Hindlimb muscle (tissue), 1 donor: ENCODE measurements around the gene NUP210. TPM values are rescaled to one million over a fixed set of nuclear protein-coding genes. Genes with fewer than 3 reads are reported as not detected.
"Not testable (repeated sequence)": the region's sequence is repeated elsewhere in the genome, so short reads cannot be mapped to it uniquely, and the experiment has no call there.

Experiments
- DNase-seq: peaks from one replicate; pipeline ENCODE4 v3.0.0-alpha.2; 2013
- polyA plus RNA-seq: library from polyadenylated mRNA; unstranded; fragments of 120-200 nt; gene quantifications from one replicate; pipeline ENCODE4 v1.2.1, GENCODE V29; 2013; ENCODE audit not compliant: insufficient read length

The NUP210 gene
- polyA plus RNA-seq, 1 donor: 9.6 TPM

DNA sequence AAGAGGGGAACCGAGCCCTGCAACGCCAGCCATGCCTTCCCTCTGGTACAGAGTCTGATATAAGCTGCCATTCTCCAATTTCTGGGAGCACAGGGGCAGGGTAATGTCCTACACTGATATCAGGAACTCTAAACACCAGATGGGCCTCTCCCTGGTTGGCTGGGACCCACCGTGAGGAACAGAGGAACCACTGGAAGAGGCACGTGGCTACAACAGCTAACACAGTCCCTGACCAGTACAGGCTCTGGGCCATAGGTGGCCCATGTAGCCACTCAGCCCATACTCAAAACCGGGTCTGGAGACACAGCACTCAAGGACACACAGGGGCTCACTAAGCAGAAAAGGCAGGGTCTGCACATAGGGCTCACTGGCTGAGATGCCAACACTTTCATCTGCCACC is 13.9 kb downstream of the NUP210 start:
- DNase-seq: no peak

DNA sequence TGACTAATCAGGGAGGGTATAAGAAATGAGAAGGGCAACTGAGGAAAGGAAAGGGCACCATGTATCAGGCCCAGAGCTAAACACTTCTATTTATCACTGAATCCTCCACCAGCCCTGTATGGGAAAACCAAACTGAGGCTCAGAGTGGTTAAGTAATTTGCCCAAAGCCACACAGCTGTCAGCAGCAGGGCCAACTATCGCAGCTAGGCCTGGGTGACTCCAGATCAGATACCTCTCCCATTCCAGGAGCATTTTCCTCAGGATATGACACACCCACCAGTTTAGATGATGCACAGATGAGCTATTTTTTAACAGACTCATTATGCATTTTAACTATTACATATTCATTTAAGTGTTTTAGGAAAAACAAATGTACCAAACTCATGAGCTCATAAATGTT is 14.5 kb downstream of the NUP210 start:
- no peak for DNase-seq

DNA sequence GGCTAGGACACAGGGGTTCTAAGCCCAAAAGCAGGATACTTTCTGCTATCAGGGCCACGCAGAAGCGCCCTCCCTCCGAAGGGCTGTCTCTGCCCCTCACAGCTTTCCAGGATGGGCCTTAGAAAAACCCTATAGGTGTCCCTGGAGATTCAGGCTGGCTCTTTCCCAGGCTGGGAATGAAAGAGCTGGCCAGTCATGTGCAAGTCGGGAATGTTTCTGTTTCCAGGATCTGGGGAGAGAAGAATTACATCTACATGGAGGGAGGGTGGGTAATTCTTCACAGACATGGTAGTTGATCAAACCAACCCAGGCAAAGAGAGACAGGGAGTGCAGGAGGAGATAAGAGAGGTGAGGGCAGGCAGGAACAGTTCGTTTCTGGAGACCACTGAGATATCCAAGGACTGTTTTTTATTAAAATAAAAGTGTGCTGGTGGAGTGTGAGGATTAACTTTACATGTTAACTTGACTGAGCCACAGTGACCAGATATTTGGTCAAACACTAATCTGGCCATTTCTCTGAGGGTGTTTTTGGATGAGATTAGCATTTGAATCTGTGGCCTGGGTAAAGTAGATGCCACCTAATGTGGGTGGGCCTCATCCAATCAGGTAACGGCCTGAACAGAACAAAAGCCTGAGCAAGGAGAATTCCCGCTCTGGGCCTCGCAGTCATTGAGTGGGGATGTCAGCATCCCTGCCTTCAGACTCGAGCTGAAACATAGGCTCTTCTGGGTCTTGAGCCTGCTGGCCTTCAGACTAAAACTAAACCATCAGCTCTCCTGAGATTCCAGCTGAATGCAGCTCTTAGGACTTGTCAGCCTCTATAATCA is 15.3 kb downstream of the NUP210 start:
- DNase-seq: no peak

DNA sequence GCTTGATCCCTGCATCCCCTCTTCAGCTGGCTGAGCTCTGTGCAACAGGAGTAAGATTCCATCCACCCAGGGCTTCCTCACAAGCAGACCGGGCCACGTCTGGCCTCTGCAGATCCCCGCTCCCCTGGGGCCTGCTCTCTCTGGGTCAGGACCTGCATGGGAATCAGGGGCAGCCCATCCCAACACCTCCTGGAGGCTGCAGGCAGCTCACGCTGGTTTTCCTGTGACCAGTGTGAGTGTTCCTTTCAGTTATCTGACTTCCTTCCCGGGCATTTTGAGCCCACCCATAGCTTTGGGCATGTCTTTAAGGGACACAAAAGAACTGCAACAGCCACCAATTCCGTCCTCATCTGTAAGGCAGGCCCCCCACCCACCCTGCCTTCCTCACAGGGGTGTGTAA is 16.3 kb downstream of the NUP210 start:
- DNase-seq: no peak

DNA sequence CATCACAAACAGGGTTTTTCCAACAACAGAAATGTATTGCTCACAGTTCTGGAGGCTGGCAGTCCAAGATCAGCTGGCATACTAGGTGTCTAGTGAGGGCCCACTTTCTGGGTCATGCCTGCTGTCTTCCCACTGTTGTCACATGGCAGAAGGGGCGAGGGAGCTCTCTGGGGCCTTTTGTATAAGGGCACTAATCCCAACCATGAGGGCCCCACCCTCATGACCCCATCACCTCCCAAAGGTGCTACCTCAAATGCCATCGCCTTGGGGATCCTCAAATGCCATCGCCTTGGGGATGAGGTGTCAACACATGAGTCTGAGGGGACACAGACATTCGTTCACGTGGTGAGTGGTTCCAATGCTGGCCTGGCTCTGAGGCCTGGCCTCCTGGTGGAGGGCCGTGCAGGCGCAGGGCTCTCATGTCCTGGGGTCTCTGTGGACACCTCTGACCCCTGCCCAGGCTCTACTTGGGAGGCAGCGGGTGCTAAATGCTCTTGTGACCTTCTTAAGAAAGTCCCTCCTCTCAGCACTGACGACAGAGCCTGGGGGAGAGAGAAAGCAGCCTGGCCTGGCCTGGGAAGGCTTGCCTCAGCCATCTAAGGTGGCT is 16.8 kb downstream of the NUP210 start:
- no peak for DNase-seq

DNA sequence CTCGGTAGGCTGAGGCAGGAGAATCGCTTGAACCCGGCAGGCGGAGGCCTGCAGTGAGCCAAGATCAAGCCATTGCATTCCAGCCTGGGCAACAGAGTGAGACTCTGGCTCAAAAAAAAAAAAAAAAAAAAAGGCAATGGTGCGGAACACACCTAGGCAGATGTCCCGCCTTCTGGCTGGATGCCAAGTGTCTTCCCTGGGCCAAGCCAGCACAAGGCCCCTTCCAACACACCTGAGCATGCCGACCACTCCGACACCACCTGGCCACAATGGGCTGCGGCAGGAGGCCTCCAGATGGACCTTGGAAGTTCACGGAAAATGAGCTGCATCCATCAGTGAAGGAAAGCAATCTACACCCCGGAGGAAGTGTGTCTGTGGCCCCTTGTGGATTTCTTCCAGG is 19.0 kb downstream of the NUP210 start:
- no peak for DNase-seq

DNA sequence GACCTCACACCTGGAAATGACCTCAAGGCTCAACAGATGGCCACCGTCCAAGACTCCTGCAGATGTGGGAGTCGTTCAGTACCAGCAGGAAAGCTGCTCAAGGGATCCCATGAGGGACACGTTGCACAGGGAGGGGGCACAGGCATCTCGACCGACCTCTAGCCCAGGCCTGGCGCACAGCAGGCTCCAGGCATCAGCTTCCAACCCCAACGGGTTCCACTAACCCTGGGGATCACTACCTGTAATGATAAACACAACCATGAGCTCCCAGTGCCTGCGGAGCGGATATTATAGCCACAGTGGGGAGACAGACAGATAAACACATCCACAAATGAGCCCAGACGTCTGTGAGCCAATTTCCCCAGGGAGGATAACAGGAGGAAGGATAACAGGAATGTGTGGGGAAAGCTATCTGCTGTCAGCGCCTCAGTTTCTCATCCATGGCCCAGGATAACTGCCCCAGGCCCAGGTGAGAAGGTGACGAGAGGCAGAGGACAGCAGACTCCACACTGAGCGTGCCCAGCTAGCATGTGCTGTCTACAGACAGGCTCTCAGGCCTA is 19.9 kb downstream of the NUP210 start:
- no peak for DNase-seq

DNA sequence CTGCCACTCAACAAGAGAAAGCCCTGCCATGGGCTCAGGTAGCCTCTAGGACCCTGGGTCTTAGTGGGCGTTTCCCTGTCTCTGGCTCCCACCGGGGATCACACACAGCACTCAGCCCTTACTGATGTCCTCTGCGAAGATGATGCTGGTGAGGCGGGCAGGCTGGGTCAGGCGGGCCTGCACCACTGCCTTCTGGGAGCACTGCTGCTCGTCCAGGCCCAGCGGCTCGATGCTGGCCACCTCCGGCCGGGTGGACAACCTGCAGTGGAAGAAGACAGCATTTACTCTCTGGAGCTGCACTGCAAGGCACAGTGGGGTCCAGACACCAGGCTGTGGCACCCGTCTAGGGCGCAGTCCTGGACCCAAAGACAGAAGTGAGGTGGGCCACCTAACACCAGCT is 20.5 kb downstream of the NUP210 start:
- no peak for DNase-seq

DNA sequence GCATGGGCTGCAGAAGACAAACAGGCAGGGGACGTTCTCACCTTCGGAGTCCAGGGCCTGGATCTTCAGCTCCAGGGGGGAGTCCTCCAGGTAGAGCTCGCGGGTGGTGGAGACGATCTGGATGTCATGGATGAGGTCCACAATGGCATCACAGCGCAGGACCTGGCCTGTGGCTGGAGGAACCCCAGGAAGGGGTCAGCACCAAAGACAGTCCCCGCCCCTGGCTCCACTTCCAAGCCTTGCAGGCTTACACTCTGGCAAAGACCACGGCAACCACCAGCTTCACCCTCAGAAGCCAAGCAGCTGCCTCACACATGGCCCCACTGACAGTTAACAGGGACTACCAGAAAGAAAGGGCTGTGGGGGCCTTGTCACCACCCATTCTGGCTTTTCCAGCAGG is 22.8 kb downstream of the NUP210 start:
- no peak for DNase-seq

DNA sequence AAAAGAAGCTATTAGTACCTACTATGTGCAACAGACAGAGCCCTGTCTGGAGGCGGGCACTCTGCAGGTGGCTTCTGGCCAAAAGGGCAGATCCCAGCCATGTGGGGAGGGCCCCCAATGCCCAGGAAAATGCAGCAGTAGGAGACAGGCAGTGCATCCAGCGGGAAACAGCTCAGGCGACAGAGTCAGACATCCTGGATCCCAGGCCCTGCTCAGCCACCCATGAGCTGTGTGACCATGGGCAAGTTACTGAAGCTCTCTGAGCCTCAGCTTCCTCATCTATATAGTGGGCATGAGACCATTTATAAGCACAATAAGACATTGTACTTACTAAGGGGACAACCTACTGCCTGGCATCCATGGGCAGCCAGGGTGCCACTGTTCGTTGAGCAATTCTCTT is 25.8 kb downstream of the NUP210 start:
- no peak for DNase-seq

DNA sequence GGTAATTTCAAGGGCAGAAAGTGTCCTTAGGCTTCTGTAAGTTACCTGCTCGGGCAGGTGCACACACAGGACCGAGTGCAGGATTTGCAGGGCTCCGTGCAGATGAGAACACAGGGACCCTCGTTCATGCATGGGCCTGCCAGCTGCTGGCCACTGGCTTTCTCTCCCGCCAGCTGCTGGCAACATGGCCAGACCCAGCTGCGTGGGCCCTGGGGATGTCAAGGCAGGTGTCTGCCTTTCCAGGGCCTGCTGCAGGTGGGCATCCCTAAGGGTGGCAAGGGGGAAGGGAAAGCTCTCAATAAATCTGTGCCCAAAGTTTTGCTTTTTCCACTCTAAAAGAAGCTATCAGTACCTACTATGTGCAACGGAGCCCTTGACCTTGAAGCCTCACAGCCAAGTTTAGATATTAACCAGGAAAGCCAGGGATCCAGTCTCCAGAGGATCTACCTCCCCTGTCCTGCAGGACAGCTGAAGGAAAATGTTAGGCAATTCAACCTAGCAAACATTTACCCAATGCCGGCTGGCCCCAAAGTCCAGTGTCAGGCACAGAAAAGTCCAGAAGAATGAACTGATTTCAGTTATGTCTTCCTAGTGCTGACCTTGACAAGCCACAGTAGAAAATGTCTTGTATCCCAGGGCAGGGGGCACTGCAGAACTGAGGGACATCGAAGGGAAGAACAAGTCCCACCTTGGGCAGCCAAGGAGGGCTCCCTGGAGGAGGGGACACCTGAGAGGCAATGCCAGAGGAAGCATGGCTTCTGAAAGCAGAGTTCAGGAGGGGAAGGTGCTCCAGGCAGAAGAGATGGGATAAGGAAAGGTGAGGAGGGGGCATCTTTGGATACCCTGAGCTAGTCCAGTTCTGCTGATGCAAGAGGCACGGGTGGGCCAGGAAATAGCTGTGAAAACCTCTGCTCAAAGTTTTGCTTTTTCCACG is 26.4 kb downstream of the NUP210 start:
- DNase-seq: no peak

DNA sequence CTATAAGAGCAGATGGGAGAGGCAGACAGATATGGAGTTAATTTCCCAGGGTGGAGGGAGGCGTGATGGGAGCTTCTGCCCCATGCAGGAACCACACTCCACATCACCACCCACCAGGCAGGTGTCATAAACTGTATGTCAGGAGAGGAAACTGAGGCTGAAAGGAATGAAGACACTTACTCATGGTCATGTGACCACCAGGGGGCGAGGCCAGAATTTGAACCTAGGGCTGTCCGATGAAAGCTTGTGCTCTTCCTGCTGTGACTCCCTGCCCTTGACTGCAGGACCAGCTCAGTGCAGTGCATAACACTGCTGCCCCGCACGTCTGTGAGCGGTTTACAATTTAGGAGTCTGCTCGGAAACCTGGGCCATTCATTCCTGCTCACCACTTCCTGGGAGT is 28.8 kb downstream of the NUP210 start:
- no peak for DNase-seq

DNA sequence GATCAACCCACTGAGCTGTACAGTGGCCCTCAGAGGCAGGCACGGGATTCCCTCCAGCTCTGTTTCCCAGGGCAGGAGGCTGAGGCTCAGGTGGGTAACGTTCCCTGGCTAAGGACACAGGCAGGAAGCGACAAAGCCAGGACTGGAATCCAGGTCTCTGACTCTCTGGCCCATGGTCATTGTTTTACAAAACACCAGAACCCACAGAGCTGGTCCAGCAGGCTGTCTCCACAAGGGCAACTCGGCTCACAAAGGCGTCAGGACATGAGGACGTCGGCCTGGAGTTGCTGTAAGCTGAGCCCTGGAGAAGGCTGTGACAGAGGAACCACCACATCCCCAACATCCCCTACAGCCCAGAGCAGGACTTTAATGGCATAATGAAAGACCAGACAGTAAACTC is 30.7 kb downstream of the NUP210 start:
- no peak for DNase-seq

DNA sequence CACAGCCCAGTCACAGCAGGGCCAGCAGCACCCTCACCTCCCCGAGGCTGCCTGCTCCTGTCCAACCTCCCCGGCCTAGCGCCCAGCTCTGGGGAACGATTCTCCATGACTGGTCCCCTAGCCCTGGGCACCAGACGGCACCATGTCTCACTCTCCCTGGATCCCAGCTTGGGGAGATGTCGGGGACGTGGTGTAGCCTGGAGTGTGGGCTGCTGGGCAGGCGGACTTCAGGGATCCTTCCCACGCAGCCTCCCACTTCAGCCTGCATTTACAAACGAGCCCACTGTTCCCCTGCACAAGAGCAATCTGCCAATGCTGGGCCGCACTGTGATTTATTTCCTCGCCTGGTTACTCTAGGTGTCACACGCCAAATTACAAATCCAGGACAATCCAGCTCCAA is 31.3 kb downstream of the NUP210 start:
- DNase-seq: no peak

DNA sequence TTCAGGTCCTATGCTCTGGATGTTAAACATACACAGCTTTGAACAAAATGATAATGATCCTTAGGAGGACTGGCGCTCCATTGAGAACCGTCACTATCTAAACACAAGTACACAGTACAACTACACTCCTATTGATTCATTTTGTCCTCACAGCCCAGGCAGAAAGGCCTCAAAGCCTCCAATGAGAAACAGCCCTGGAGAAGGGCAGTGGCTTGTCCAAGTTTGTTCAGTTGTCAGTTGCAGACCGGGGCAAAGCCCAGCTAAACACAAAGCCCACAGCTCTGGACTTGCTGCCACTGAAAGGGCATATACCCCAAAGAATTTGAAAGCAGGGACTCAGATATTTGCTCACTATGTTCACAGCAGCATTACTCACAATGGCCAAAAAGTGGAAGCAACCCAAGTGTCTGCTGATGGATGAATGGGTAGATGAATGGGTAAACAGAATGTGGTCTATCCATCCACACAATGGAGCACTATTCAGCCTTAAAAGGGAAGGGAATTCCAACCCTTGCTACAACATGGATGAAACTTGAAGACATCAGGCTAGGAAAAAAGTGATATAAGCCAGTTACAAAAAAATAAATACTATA is 34.7 kb downstream of the NUP210 start:
- DNase-seq: no peak

DNA sequence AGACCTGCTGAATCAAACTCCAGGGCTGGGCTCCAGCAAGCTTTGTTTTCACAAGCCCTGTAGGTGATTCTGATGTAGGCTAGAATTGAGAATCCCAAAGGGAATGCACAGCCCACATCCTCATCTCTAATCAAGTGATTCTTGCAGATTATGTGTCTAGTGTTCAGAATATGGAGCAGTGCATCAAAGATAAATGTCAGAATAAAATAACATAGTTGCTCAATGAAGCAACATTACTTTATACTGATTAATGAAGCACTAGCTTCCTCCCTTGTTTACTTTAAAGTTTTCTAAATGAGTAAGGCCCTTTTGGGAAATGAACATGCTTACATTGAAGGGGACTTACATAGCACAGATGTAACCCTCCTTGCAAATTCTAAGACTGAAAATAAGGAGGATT is 39.2 kb downstream of the NUP210 start:
- DNase-seq: no peak

DNA sequence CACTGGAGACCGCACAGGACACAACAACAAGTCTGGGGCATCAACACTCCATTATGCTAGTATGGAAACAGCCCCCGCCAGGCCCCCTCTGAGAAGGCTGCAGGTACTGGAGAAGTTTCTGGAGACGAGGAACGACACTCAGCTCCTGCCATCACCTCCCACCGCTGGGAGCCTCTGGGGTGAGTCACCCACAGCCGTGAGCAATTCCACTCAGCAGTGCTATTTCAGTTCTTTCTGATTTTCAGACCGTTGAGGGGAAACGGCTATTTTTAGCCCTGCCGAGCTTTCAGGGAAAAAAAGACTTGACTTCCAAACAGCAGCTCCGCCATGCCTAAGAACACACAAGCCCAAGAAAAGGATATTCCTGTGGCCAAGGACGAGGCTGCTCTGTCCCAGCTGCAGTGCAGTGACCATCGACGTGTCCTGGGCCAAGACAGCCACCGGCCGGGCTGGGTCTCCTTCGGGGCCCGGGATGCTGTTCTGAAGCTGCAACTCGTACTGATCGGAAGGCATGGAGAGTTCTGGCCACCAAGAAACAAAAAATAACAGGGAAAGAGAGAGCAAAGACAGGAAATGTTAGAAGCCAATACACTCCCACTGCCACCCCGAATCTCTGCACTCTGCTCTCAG is 40.8 kb downstream of the NUP210 start:
- DNase-seq: peak; percentile 41

DNA sequence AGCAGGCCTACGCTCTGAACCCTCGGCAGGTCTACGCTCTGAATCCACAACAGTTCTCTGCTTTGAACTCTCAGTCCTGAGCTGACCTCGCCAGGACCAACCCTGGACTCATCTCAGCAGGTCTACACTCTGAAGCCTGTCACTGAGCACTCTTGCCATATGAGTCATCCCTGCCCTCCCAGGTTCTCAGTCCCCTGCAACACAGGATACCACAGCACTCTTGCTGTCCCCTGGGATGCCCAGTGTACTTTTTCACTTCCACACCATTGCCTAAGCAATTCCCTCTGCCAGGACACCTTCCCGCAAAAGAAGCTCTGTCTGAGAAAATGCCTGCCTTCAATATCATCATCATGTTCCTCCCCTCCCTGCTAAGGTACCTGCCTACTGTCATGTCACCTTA is 42.0 kb downstream of the NUP210 start:
- DNase-seq: no peak

DNA sequence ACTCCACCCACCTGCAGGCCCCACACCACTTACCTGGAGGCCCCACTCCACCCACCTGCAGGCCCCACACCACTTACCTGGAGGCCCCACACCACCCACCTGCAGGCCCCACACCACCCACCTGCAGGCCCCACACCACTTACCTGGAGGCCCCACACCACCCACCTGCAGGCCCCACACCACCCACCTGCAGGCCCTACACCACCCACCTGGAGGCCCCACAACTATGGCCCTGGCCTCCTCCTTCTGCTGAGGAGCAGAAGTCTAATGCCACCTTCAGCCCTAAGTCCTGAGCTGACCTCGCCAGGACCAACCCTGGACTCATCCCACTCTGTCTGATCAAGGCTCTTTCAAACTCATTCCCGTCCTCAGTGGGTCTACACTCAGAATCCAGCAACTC is 42.4 kb downstream of the NUP210 start:
- not testable (repeated sequence) for DNase-seq

DNA sequence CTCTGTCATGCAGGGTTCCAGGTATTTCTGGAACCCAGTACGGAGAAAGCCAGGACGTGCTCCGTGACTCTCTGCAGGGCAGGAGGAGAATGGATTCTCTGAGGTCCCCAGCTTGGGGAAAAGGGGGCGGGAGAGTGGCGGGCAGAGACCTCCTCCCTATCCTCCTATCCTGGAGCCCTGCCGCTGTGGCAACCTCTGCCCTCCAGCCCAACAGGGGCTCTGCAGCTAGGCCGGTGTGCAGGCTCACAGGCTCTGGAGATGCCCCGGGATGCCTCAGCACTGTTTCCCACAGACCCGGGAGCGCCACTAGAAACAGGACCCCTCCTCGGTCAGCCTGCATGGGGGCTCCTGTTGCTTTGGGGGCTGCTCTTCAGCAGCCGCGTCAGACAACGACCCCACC is 43.1 kb downstream of the NUP210 start:
- no peak for DNase-seq

DNA sequence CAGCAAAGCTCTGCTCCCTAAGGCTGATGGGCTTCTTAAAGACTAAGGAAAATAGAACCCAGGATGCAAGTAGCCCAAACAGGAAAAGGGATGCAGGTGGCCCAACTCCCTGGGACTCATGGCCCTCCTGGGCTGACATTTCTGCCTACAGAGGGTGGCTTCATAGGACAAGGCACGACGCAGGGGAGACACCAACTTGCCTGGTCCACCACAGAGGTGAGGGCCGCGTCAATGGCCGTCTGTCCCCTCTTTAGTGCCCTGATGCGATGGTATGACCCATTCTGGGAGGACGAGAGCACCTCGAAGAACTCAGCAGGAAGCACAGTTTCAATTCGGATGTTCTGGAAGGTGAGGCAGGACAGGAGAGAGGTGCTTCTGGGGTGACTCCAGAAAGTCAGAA is 44.0 kb downstream of the NUP210 start:
- no peak for DNase-seq

DNA sequence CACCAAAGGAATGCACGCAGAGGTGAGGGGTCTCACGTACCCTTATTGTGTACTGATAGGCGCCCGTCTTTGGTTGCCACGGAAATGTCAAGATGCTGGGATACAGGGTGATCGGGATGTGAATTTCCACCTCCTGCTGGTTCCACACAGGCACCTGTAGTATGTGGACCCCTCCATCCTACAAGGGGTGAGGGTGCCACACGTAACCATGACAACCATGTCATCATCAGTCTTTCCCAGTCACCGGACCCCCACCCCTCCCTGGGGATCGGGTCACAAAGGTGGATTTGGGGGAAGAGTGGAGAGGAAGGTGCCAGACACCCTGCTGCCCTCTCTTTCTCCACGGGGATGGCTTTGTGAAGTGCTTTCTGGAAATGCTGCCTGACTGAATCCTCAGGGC is 44.7 kb downstream of the NUP210 start:
- no peak for DNase-seq
